ENCODE results near the gene GPC6.

The GPC6 gene

DNA sequence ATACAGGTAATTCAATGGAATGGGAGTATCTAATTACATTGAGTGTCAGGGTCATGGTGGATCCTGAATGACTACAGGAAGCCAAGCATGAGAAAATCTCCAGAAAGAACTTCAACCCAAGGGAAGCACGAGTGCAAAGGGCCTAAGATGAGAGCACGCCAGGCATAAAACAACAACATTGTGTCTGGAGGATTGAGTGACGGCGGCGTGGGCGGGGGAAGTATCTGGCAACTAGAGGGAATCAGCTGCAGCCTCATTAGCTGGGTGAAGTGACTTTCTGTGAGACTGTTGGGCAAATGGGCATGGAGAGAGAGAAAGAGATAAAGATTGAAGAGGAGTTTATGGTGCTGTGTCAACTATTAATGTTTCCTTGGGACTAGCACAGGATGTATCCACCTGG is 194.3 kb downstream of the GPC6 start:
- Histone ChIP-seq H3K27me3 (replicated peaks) (no peaks in the 10 kb centered on the region), H3K4me3 (ENCODE audit: low read depth, low read length) (no peak overlapping the region), H3K36me3 (replicated peaks) (no peaks in the 10 kb centered on the region), H3K27ac (no peak overlapping the region)
- in situ Hi-C loops (cut with HindIII; ENCODE audit: low pct_ligation_motif_present, low sequenced_read_pairs), result no loop called here
- DNase-seq, result no peak
- TF ChIP-seq, protein P1, sequence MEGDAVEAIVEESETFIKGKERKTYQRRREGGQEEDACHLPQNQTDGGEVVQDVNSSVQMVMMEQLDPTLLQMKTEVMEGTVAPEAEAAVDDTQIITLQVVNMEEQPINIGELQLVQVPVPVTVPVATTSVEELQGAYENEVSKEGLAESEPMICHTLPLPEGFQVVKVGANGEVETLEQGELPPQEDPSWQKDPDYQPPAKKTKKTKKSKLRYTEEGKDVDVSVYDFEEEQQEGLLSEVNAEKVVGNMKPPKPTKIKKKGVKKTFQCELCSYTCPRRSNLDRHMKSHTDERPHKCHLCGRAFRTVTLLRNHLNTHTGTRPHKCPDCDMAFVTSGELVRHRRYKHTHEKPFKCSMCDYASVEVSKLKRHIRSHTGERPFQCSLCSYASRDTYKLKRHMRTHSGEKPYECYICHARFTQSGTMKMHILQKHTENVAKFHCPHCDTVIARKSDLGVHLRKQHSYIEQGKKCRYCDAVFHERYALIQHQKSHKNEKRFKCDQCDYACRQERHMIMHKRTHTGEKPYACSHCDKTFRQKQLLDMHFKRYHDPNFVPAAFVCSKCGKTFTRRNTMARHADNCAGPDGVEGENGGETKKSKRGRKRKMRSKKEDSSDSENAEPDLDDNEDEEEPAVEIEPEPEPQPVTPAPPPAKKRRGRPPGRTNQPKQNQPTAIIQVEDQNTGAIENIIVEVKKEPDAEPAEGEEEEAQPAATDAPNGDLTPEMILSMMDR (IDR thresholded peaks at IDR 0.05; ENCODE audit: low read depth, low read length, missing control alignments), result no peak

DNA sequence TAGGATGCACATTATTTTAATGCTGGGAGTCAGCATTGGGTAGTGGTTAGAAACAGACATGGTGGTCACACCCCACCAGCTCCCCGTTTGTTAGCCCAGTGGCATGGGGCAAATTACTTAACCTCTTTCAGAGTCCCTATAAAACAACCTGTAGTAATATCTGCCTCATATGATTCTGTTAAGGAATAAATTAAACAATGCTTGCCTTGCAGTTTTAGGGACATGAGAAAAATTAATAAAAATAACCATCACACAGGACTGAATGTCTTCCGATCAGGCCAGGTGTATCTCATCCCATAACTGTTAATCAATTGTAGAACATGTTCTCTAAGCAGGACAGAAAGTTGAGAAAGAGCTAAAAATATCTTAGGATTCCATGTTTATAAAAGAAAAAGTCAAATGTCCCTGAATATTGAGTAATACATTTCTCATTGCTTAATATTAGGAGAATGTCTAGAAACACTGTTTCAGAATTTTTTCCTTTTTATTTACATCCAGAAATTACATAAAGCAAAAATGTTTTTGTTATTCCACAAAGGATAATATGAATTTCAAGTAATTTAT is 196.5 kb downstream of the GPC6 start:
- no peak overlapping the region for H3K4me3 ChIP-seq (ENCODE audit: low read depth, low read length)
- H3K36me3 ChIP-seq (replicated peaks), result no peaks in the 10 kb centered on the region
- H3K27ac ChIP-seq, result no peak overlapping the region
- TF ChIP-seq, protein P1 (IDR thresholded peaks at IDR 0.05; ENCODE audit: low read depth, low read length, missing control alignments), result no peak
- no peak for DNase-seq
- no peaks in the 10 kb centered on the region for H3K27me3 ChIP-seq (replicated peaks)
- in situ Hi-C loops (cut with HindIII; ENCODE audit: low pct_ligation_motif_present, low sequenced_read_pairs), result no loop called here

DNA sequence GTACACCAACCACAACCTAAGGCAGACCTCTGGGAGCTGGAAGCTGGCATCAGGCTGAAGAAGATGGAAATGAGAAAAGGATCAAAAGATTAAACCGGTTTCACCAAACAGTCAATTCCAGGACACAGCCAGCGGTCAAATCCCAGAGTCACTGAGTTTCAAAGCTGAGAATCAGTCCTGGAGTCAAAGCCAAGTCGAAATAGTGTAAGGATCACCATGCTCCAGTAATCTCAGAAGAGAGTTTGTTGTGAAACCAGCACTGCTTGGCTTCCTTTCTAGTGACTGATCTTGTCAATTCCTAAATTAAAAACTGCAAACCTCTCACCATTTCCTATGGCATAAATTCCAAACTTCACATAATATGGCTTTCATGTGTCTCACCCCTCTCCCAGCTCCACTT is 198.8 kb downstream of the GPC6 start:
- H3K4me3 ChIP-seq (ENCODE audit: low read depth, low read length), result no peak overlapping the region
- no peak overlapping the region for H3K27ac ChIP-seq
- no peaks in the 10 kb centered on the region for H3K36me3 ChIP-seq (replicated peaks)
- in situ Hi-C loops (cut with HindIII; ENCODE audit: low pct_ligation_motif_present, low sequenced_read_pairs), result no loop called here
- TF ChIP-seq, protein P1 (IDR thresholded peaks at IDR 0.05; ENCODE audit: low read depth, low read length, missing control alignments), result no peak
- no peaks in the 10 kb centered on the region for H3K27me3 ChIP-seq (replicated peaks)
- DNase-seq, result no peak

DNA sequence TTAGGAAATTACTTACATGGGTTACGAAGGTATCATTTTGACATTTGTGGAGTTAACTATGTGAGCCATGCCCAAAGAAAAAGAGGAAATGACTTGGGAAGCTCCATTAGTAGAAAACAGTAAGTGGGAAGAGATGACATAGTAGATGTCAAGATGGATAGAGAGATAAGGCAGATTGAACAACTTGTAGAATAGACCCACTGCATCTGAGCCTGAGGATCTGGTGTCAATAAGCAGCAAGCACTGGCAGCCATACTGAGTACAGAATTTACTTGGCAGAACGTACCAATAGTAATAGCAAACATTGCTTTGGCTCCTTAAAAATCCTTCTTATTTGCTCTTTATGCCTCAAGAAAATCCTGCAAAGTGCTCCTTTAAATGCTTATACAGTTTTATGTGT is 203.8 kb downstream of the GPC6 start:
- Histone ChIP-seq H3K4me3 (ENCODE audit: low read depth, low read length) (no peak overlapping the region), H3K27me3 (replicated peaks) (no peaks in the 10 kb centered on the region), H3K36me3 (replicated peaks) (no peaks in the 10 kb centered on the region), H3K27ac (no peak overlapping the region)
- in situ Hi-C loops (cut with HindIII; ENCODE audit: low pct_ligation_motif_present, low sequenced_read_pairs), result no loop called here
- TF ChIP-seq, protein P1 (IDR thresholded peaks at IDR 0.05; ENCODE audit: low read depth, low read length, missing control alignments), result no peak
- DNase-seq, result no peak

DNA sequence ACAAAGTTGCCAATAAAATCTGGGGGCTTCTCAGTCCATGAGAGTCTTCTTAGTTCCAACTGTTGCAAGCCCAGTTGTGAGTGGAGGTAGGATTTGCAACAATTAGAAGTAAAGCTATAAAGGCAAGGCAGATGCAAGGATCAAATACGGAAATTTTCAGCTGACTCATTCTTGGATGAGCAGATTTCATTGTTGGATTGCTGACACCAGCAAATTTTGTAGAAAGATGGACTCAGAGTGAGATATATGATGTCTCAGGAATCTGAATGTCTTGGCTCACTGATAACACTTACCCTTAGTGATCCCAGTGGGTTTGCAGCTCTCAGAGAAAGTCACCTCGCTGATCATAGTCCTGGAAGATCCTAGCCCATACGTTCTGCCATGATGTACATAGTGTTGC is 209.0 kb downstream of the GPC6 start:
- Histone ChIP-seq H3K27me3 (replicated peaks) (no peaks in the 10 kb centered on the region), H3K4me3 (ENCODE audit: low read depth, low read length) (no peak overlapping the region), H3K36me3 (replicated peaks) (no peaks in the 10 kb centered on the region), H3K27ac (no peak overlapping the region)
- in situ Hi-C loops (cut with HindIII; ENCODE audit: low pct_ligation_motif_present, low sequenced_read_pairs), result no loop called here
- TF ChIP-seq, protein P1 (IDR thresholded peaks at IDR 0.05; ENCODE audit: low read depth, low read length, missing control alignments), result no peak
- DNase-seq, result no peak

DNA sequence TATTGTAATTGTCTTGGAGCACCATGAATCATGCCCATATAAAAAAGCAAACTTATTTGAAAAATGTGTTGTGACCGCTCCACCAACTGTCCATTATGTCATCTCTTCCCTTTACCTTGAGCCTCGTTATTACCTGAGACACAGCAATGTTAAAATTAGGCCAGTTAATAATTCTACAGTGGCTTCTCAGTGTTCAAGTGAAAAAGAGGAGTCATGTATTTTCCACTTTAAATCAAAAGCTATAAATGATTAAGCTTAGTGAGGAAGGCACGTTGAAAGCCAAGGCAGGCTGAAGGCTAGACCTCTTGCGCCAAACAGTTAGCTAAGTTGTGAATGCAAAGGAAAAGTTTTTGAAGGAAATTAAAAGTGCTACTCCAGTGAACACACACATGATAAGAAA is 210.5 kb downstream of the GPC6 start:
- in situ Hi-C loops (cut with HindIII; ENCODE audit: low pct_ligation_motif_present, low sequenced_read_pairs), result no loop called here

More for the DNA sequence above, 210.5 kb downstream of the GPC6 start:
- no peak for DNase-seq
- Histone ChIP-seq H3K27me3 (replicated peaks) (no peaks in the 10 kb centered on the region), H3K4me3 (ENCODE audit: low read depth, low read length) (no peak overlapping the region), H3K36me3 (replicated peaks) (no peaks in the 10 kb centered on the region), H3K27ac (no peak overlapping the region)
- TF ChIP-seq, protein P1 (IDR thresholded peaks at IDR 0.05; ENCODE audit: low read depth, low read length, missing control alignments), result no peak

All from brain microvascular endothelial cell (primary cell).